K562 (cell line): ENCODE measurements around the gene IKZF4. TPM values are rescaled to one million over a fixed set of nuclear protein-coding genes. Genes with fewer than 3 reads are reported as not detected.

ENCODE experiments used
- GABPA ChIP-seq: fragments of 200-800 bp; sonication (Bioruptor generic); conservative IDR thresholded peaks from 2 replicates; pipeline ENCODE4 v1.6.1; 2016; ENCODE audit warnings: low read depth, missing genetic modification characterization, missing compliant biosample characterization
- GABPB2 ChIP-seq: fragments of 250-450 bp; sonication (Bioruptor Pico); conservative IDR thresholded peaks from 2 replicates; pipeline ENCODE4 v1.5.1; 2021; ENCODE audit warnings: mild to moderate bottlenecking
- HIVEP1 ChIP-seq: fragments of 250-450 bp; sonication (Bioruptor Pico); IDR thresholded peaks from 2 replicates; pipeline ENCODE4 v1.4.0; 2020; ENCODE audit warnings: mild to moderate bottlenecking
- MCM7 ChIP-seq, 2 experiments: fragments of 450-650 bp; IDR thresholded peaks; 2 replicates each; pipeline ENCODE4 v1.6.1; 2016 to 2018
- MYC ChIP-seq, 2 experiments: fragments of 250-450 bp in 1 of 2; sonication (Bioruptor Pico) in 1 of 2; IDR thresholded peaks; 2 replicates each; pipeline versions ENCODE4 v1.5.1 to v1.6.1; 2012 to 2021; ENCODE audit warnings: low read depth in 2 of 2, borderline replicate concordance in 1 of 2, improper control_type of control experiment in 1 of 2, low read length in 1 of 2, mild to moderate bottlenecking in 1 of 2, moderate library complexity in 1 of 2
- PTBP1 ChIP-seq: fragments of 200-400 bp; formaldehyde crosslinking; IDR thresholded peaks from 2 replicates; pipeline ENCODE4 v1.6.1; 2017; ENCODE audit warnings: low read depth, low read length
- RREB1 ChIP-seq: fragments of 250-450 bp; sonication (Bioruptor Pico); IDR thresholded peaks from 2 replicates; pipeline ENCODE4 v1.4.0; 2020
- TCF15 ChIP-seq: fragments of 250-450 bp; sonication (Bioruptor Pico); IDR thresholded peaks from 2 replicates; pipeline ENCODE4 v1.8.0; 2022; ENCODE audit warnings: moderate library complexity, mild to moderate bottlenecking, inconsistent platforms
- TCF7L2 ChIP-seq: fragments of 150-350 bp; IDR thresholded peaks from 2 replicates; pipeline ENCODE4 v1.6.1; 2016; ENCODE audit warnings: low read depth, mild to moderate bottlenecking, low read length, moderate library complexity
- TEAD4 ChIP-seq, 2 experiments: sonication (generic) in 1 of 2; formaldehyde crosslinking in 1 of 2; IDR thresholded peaks; 2 replicates each; pipeline versions ENCODE4 v1.6.1 to v1.8.0; 2012 to 2022; ENCODE audit warnings: borderline replicate concordance in 1 of 2, inconsistent platforms in 1 of 2, low read length in 1 of 2, mild to moderate bottlenecking in 1 of 2, missing genetic modification reagents in 1 of 2
- U2AF2 ChIP-seq: fragments of 200-400 bp; formaldehyde crosslinking; optimal IDR thresholded peaks from 2 replicates; pipeline ENCODE3; 2017; ENCODE audit warnings: low read depth, mild to moderate bottlenecking, low read length
- USF1 ChIP-seq: sonication (generic); formaldehyde crosslinking; IDR thresholded peaks from 2 replicates; pipeline ENCODE4 v1.9.0; 2022; ENCODE audit warnings: mild to moderate bottlenecking, missing genetic modification reagents
- YBX1 ChIP-seq: fragments of 450-650 bp; IDR thresholded peaks from 2 replicates; pipeline ENCODE4 v1.7.1; 2016; ENCODE audit warnings: mild to moderate bottlenecking
- ZFP36 ChIP-seq: fragments of 150-350 bp; IDR thresholded peaks from 2 replicates; pipeline ENCODE4 v1.6.1; 2018; ENCODE audit warnings: low read length, low read depth; ENCODE audit not compliant: partially characterized antibody
- ZNF395 ChIP-seq: fragments of 200-800 bp; sonication (Bioruptor generic); IDR thresholded peaks from 2 replicates; pipeline ENCODE4 v1.6.1; 2017; ENCODE audit warnings: missing genetic modification characterization, missing compliant biosample characterization
- ZNF57 ChIP-seq: fragments of 450-650 bp; formaldehyde crosslinking; IDR thresholded peaks from 2 replicates; pipeline ENCODE4 v1.4.0; 2020; ENCODE audit warnings: mild to moderate bottlenecking, moderate library complexity
- ZSCAN32 ChIP-seq: fragments of 450-650 bp; formaldehyde crosslinking; IDR thresholded peaks from 2 replicates; pipeline ENCODE4 v1.4.0; 2020; ENCODE audit warnings: mild to moderate bottlenecking, moderate library complexity
- polyA plus RNA-seq, 8 experiments: library from polyadenylated mRNA; depleted of rRNA in 4 of 8; stranded (reverse) in 5 of 8; unstranded in 3 of 8; fragments of >200 nt; fragmentation: Nextera tagmentation in 2 of 8; fragmentation: Illumina TruSeq in 1 of 8; extraction: Ambion mirVana in 2 of 8; extraction: Trizol in 1 of 8; gene quantifications; 2 replicates each; pipeline versions ENCODE4 v1.2.1 to v1.2.3, GENCODE V29; 2011 to 2014; ENCODE audit warnings: inconsistent platforms in 1 of 8, missing spikeins in 1 of 8
- total RNA-seq, 7 experiments: library from RNA; depleted of rRNA in 6 of 7; stranded (reverse); fragments of >200 nt in 6 of 7; fragmentation: Illumina TruSeq in 2 of 7; extraction: Trizol in 2 of 7; gene quantifications; 2 replicates each; pipeline versions ENCODE4 v1.2.1 to v1.2.3, GENCODE V29; 2011 to 2021; ENCODE audit warnings: low replicate concordance in 1 of 7

The IKZF4 gene
- total and polyA plus RNA-seq, 9 of the 15 experiments (the other 6 are each of a cell fraction or from before 2014, with no cell fraction given): 1.9 to 16.3 (median 3.6) TPM

- no peak for TF ChIP-seq USF1 (CRISPR knock-in tag)
- TF ChIP-seq MCM7 (IDR thresholded peaks at IDR 0.05): no peak
- TF ChIP-seq TCF15 (CRISPR knock-in tag): no peak
- no peak for TF ChIP-seq TEAD4 (IDR thresholded peaks at IDR 0.05; ENCODE audit: low read length)
- TF ChIP-seq TEAD4 (CRISPR knock-in tag; IDR thresholded peaks at IDR 0.05; ENCODE audit: borderline replicate concordance): no peak
- TF ChIP-seq TCF7L2: no peak
- TF ChIP-seq ZNF57: no peak
- TF ChIP-seq ZSCAN32 (CRISPR knock-in tag): peak; percentile 69
- no peak for TF ChIP-seq HIVEP1 (CRISPR knock-in tag)
- TF ChIP-seq U2AF2: no peak
- TF ChIP-seq MYC (IDR thresholded peaks at IDR 0.05; ENCODE audit: low read depth, low read length): no peak; the same call in 1 of the 2 replicates
- no peak for TF ChIP-seq MYC (CRISPR knock-in tag; IDR thresholded peaks at IDR 0.05; ENCODE audit: borderline replicate concordance, low read depth)
- TF ChIP-seq GABPA (tag): no peak
- no peak for TF ChIP-seq ZFP36
- TF ChIP-seq PTBP1: no peak
- no peak for TF ChIP-seq YBX1
- TF ChIP-seq ZNF395 (CRISPR knock-in tag): no peak
- TF ChIP-seq RREB1: no peak
- TF ChIP-seq GABPB2 (CRISPR knock-in tag): no peak
These were observed 58.3 kb downstream of the IKZF4 start (continued) for GRCh38 chr12:56078931-56079722.
